Cardiac muscle cell (in vitro differentiated cells and primary cell): ENCODE measurements around the gene F13A1. TPM values are rescaled to one million over a fixed set of nuclear protein-coding genes. Genes with fewer than 3 reads are reported as not detected.
A peak's percentile ranks its signal among the peaks of the same experiment; 100 is the strongest.

Experiments
- DNase-seq, 2 donors: peaks; one replicate each; pipeline versions ENCODE4 v3.0.0 to v3.0.0-alpha.2; 2010 to 2017; ENCODE audit warnings: low read depth in 1 of 2, low spot score in 1 of 2
- H3K27ac ChIP-seq: fragments of 200-600 bp; sonication (generic); 2 replicates; pipeline ENCODE4 v1.5.1; 2016
- H3K27me3 ChIP-seq: fragments of 200-600 bp; sonication (generic); 2 replicates; pipeline ENCODE4 v1.6.0; 2016; ENCODE audit warnings: control low read depth
- H3K36me3 ChIP-seq: fragments of 200-600 bp; sonication (generic); 2 replicates; pipeline ENCODE4 v1.5.1; 2016; ENCODE audit warnings: control low read depth
- H3K4me1 ChIP-seq: fragments of 200-600 bp; sonication (generic); 2 replicates; pipeline ENCODE4 v1.8.1; 2017; ENCODE audit warnings: low read depth, mild to moderate bottlenecking, mixed run types
- H3K4me3 ChIP-seq: fragments of 200-600 bp; sonication (generic); 2 replicates; pipeline ENCODE4 v1.5.1; 2016; ENCODE audit warnings: mild to moderate bottlenecking
- H3K9me3 ChIP-seq: fragments of 200-600 bp; sonication (generic); 2 replicates; pipeline ENCODE4 v1.5.1; 2017; ENCODE audit warnings: low read depth, mild to moderate bottlenecking, control low read depth
- polyA plus RNA-seq: library from polyadenylated mRNA; unstranded; fragments of >200 nt; fragmentation: Nextera tagmentation; extraction: Ambion mirVana; gene quantifications from 2 replicates; pipeline ENCODE4 v1.2.1, GENCODE V29; 2016
- total RNA-seq: library from RNA; depleted of rRNA; stranded (reverse); fragments of >200 nt; gene quantifications from 2 replicates; pipeline ENCODE4 v1.2.3, GENCODE V29; 2016
- TF ChIP-seq, protein P1 (sequence below): IDR thresholded peaks from 2 replicates; pipeline ENCODE4 v1.5.1; 2012; ENCODE audit warnings: low read depth, mild to moderate bottlenecking, low read length

The F13A1 gene
- total and polyA plus RNA-seq, 2 experiments from 2014 or later: 1.0 to 2.4 TPM

DNA sequence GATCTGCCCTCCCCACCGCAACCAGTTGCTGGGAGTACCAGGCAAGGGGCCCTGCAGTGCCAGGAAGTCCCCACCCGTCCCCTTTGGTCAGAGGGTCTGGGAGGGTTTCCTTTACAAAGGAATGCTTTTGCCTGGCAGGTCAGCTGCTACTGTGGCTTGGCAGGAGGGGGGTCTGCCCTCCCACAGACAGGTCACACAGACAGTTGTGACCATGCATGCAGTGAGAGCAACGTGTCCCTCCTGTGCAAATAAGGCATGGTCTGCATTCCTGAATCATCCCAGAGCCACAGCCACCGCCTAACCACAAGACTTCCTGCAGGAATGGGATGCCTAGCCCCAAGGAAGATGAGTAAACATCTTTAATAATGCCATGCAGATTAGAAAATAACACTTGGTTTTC lies 439 bp upstream of the F13A1 start:
- Histone ChIP-seq H3K36me3 (no peaks in the 10 kb centered on the region), H3K4me1 (peaks cover 36% of the 10 kb centered on the region), H3K27me3 (peaks cover 11% of the 10 kb centered on the region), H3K9me3 (no peaks in the 10 kb centered on the region), H3K4me3 (no peak overlapping the region), H3K27ac (no peak overlapping the region)
- TF ChIP-seq, protein P1, sequence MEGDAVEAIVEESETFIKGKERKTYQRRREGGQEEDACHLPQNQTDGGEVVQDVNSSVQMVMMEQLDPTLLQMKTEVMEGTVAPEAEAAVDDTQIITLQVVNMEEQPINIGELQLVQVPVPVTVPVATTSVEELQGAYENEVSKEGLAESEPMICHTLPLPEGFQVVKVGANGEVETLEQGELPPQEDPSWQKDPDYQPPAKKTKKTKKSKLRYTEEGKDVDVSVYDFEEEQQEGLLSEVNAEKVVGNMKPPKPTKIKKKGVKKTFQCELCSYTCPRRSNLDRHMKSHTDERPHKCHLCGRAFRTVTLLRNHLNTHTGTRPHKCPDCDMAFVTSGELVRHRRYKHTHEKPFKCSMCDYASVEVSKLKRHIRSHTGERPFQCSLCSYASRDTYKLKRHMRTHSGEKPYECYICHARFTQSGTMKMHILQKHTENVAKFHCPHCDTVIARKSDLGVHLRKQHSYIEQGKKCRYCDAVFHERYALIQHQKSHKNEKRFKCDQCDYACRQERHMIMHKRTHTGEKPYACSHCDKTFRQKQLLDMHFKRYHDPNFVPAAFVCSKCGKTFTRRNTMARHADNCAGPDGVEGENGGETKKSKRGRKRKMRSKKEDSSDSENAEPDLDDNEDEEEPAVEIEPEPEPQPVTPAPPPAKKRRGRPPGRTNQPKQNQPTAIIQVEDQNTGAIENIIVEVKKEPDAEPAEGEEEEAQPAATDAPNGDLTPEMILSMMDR: no peak
- DNase-seq: no peak

- H3K36me3 ChIP-seq: no peaks in the 10 kb centered on the region
- DNase-seq: peak in 1 of 2 donors; percentile 88
- TF ChIP-seq, protein P1: no peak
- H3K27ac ChIP-seq: peak overlapping the region; percentile 93
- H3K4me3 ChIP-seq: no peak overlapping the region
- H3K27me3 ChIP-seq: peaks cover 11% of the 10 kb centered on the region
- no peaks in the 10 kb centered on the region for H3K9me3 ChIP-seq
- H3K4me1 ChIP-seq: peaks cover 36% of the 10 kb centered on the region
These were observed 2.4 kb downstream of the F13A1 start for GRCh38 chr6:6317825-6318733.

DNA sequence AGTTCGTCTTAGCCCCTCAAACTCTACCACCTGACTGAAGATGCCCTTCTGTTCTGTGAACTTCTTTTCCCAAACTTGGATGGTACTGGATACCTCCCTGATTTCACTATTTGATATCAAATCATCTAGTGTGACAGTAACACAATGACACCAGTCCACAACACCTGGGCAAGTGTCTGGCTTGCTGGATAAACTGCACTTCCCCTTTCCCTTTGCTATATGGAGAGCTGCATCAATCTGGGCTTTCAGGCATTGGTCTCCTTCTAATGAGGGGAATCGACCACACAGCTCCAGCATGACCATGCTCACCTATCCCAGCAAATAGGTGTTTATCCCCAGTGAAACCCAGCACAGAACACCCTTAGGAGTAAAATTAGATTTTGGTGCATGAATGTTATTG lies 3.1 kb downstream of the F13A1 start:
- Histone ChIP-seq H3K36me3 (no peaks in the 10 kb centered on the region), H3K4me1 (peaks cover 36% of the 10 kb centered on the region), H3K27ac (peak overlapping the region; percentile 93), H3K27me3 (peaks cover 11% of the 10 kb centered on the region), H3K9me3 (no peaks in the 10 kb centered on the region), H3K4me3 (no peak overlapping the region)
- no peak for DNase-seq
- TF ChIP-seq, protein P1: no peak

GRCh38 chr6:6315660-6316059 lies 4.8 kb downstream of the F13A1 start:
- peak; percentile 53 to 62 for DNase-seq
- peaks cover 7% of the 10 kb centered on the region for H3K27me3 ChIP-seq
- H3K4me3 ChIP-seq: no peak overlapping the region
- peaks cover 33% of the 10 kb centered on the region for H3K4me1 ChIP-seq
- H3K27ac ChIP-seq: no peak overlapping the region
- no peaks in the 10 kb centered on the region for H3K36me3 ChIP-seq
- TF ChIP-seq, protein P1: peak; percentile 83
- no peaks in the 10 kb centered on the region for H3K9me3 ChIP-seq

GRCh38 chr6:6314596-6314995 lies 5.9 kb downstream of the F13A1 start:
- H3K4me3 ChIP-seq: no peak overlapping the region
- H3K27ac ChIP-seq: no peak overlapping the region
- H3K9me3 ChIP-seq: no peaks in the 10 kb centered on the region
- H3K4me1 ChIP-seq: peaks cover 23% of the 10 kb centered on the region
- no peaks in the 10 kb centered on the region for H3K36me3 ChIP-seq
- no peaks in the 10 kb centered on the region for H3K27me3 ChIP-seq
- no peak for DNase-seq
- TF ChIP-seq, protein P1: no peak
